Tibial nerve (tissue), 4 donors: ENCODE data around the gene EEF2. TPM values are rescaled to one million over a fixed set of nuclear protein-coding genes. Genes with fewer than 3 reads are reported as not detected.
"Not testable (repeated sequence)": the region's sequence is repeated elsewhere in the genome, so short reads cannot be mapped to it uniquely, and the experiment has no call there.

Experiments
- DNase-seq, 2 donors: peaks; one replicate each; pipeline ENCODE4 v3.0.0-alpha.2; 2019; ENCODE audit warnings: low spot score in 2 of 2
- H3K27ac ChIP-seq, 4 donors: fragments of 200-600 bp; sonication (generic) in 3 of 4; one replicate each; pipeline ENCODE4 v1.5.1; 2017 to 2019; ENCODE audit warnings: mild to moderate bottlenecking in 1 of 4
- H3K27me3 ChIP-seq, 2 donors: fragments of 200-600 bp; sonication (generic) in 1 of 2; one replicate each; pipeline versions ENCODE4 v1.5.1 to v1.6.0; 2017 to 2019
- H3K36me3 ChIP-seq, 3 donors: fragments of 200-600 bp; sonication (generic); one replicate each; pipeline ENCODE4 v1.5.1; 2018 to 2019
- H3K4me1 ChIP-seq, 4 donors: fragments of 200-600 bp; sonication (generic) in 3 of 4; one replicate each; pipeline ENCODE4 v1.5.1; 2017 to 2019
- H3K4me3 ChIP-seq, 4 donors: fragments of 200-600 bp; sonication (generic) in 3 of 4; one replicate each; pipeline ENCODE4 v1.5.1; 2017 to 2019; ENCODE audit warnings: mild to moderate bottlenecking in 1 of 4, moderate library complexity in 1 of 4
- H3K9me3 ChIP-seq, 4 donors: fragments of 200-600 bp; sonication (generic) in 3 of 4; one replicate each; pipeline ENCODE4 v1.5.1; 2017 to 2019
- CTCF ChIP-seq, 5 experiments: fragments of 200-600 bp in 3 of 5; fragments of 450-650 bp in 2 of 5; sonication (generic) in 3 of 5; IDR thresholded peaks; one replicate each; pipeline ENCODE4 v1.5.1; 2016 to 2019; ENCODE audit warnings: antibody characterized with exemption in 5 of 5, mild to moderate bottlenecking in 3 of 5, moderate library complexity in 2 of 5
- EP300 ChIP-seq, 2 donors: sonication (generic); formaldehyde crosslinking; IDR thresholded peaks; one replicate each; pipeline ENCODE4 v1.6.1; 2017; ENCODE audit warnings: antibody characterized with exemption in 2 of 2, mild to moderate bottlenecking in 1 of 2
- POLR2A ChIP-seq, 2 donors: fragments of 450-650 bp; IDR thresholded peaks; one replicate each; pipeline ENCODE4 v1.6.1; 2017; ENCODE audit warnings: antibody characterized with exemption in 2 of 2, mild to moderate bottlenecking in 2 of 2, moderate library complexity in 2 of 2
- WGBS, 2 donors: methylation state at CpG; one replicate each; pipeline ENCODE4 v1.1.5; 2018; 5-methylcytosine and 5-hydroxymethylcytosine counted together
- total RNA-seq, 4 donors: library from RNA; depleted of rRNA; stranded (reverse); fragments of >200 nt; gene quantifications; one replicate each; pipeline ENCODE4 v1.1.0, GENCODE V29; 2016

The EEF2 gene
- total RNA-seq, 4 donors from 2014 or later, result 1,233 to 1,650 (median 1,549) TPM

DNA sequence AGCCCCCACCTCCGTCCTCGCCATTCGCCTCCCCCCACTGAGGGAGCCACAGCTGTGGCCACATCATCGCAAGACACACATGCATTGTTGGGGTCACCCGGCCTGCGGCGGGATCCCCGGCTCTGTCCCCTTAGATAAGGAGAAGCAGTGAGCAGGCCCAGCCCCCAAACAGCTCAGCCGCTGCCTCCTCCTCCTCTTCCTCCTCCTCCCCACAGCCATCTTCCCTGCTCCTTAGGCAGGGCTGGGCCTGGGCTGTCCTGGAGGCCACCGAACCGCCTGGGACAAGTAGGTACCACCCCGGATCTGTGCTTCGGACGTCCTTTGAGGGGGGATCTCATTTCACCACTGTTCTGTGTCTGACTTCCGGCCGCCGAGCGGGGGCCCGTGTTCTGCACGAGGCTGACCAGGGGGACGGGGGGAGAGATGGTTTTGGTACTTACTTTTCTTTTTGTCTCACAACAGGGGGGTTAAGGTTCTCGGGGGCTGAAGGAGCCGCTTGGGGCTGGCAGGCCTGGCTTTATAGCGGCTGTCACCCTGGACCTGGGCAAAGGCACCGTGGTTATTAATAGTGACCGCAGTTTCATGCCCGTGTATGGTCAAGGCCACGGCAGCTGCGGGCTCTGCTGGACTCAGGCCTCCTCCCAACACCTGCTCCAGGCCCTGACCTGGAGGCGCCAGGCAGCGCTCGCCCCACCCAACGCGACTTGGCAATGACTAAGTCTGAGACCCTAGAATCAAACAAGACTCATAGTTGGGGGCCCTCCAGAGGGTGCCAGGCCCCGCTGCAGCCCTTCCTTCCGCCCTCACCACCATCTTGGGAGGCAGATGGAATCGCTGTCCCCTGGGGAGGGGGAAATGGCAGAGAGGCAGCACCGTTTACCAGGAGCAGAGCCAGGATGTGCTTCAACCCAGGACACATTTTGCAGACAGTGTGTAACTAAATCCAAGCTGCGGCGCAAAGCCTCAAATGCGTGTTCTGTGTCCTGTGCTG is 34.1 kb downstream of the EEF2 start:
- Histone ChIP-seq H3K27me3 (no peaks in the 10 kb centered on the region), H3K27ac (peak overlapping the region in 1 of 4 donors; percentile 3), H3K9me3 (no peaks in the 10 kb centered on the region), H3K4me1 (peaks cover 0 to 21% (median 0%) of the 10 kb centered on the region in 4 donors), H3K4me3 (peak overlapping the region in 1 of 4 donors; percentile 1), H3K36me3 (peaks cover 0 to 9% (median 0%) of the 10 kb centered on the region in 3 donors)
- DNase-seq, result no peak
- TF ChIP-seq POLR2A (IDR thresholded peaks at IDR 0.05) (no peak), EP300 (IDR thresholded peaks at IDR 0.05) (no peak), CTCF (IDR thresholded peaks at IDR 0.05) (no peak)
- 37 to 47% methylated on average over 35 to 41 of the region's 41 CpGs for WGBS, 2 donors

DNA sequence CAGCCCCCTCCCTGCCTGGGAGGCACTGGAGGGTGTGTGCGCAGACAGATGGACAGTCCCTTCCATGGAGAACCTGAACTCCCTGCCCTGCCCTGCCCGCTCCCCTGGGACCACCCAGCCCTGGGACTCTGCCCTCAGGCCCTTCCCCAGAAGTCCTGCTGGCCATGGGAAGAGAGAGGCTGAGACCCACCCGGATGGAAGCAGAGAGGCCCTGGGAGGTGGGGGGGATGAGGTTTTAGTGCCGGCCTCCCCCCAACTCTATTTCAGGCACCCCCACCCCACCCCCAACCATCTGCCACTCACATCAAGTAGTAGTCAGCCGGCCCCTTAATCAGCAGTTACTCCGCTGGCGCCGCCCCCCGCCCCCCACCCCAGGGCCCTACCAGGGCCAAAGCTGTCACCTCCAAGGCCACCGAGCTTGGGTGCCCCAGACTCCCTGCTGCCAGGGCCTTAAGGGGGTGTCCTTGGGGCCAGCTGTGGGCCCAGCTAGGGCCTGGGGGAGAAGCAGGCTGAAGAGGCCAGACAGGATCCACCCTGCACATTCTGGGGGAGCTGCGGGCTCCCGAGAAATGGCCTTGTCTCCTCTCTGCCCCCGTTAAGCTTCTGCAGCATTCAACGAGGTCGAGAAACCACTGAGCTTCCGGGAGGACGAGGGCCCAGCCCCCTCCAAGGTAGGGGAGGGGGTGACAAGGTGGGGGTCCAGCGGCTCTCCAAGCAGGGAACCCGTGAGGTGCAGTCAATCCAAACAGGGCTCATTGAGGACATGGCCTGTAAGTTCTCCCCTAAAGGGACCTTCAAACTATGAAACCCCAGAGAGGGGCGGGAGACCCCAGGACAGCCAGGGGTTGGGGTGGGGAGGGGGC is 35.0 kb downstream of the EEF2 start:
- H3K27ac ChIP-seq, result no peak overlapping the region
- DNase-seq, result no peak
- peaks cover 0 to 21% (median 0%) of the 10 kb centered on the region in 4 donors for H3K4me1 ChIP-seq
- no peaks in the 10 kb centered on the region for H3K9me3 ChIP-seq
- no peaks in the 10 kb centered on the region for H3K36me3 ChIP-seq
- no peak for TF ChIP-seq POLR2A (IDR thresholded peaks at IDR 0.05)
- no peak overlapping the region for H3K4me3 ChIP-seq
- 42 to 57% methylated on average over 15 to 20 of the region's 20 CpGs for WGBS, 2 donors
- no peaks in the 10 kb centered on the region for H3K27me3 ChIP-seq

GRCh38 chr19:3949294-3949693 is 36.0 kb downstream of the EEF2 start:
- no peaks in the 10 kb centered on the region for H3K36me3 ChIP-seq
- no peak overlapping the region for H3K4me3 ChIP-seq
- DNase-seq, result no peak
- TF ChIP-seq EP300 (IDR thresholded peaks at IDR 0.05), result no peak
- no peak for TF ChIP-seq POLR2A (IDR thresholded peaks at IDR 0.05)
- TF ChIP-seq CTCF (IDR thresholded peaks at IDR 0.05), result no peak
- WGBS, 2 donors, result 74 to 76% methylated on average over 8 to 11 of the region's 11 CpGs
- H3K9me3 ChIP-seq, result no peaks in the 10 kb centered on the region
- H3K27ac ChIP-seq, result no peak overlapping the region
- H3K4me1 ChIP-seq, result peaks cover 0 to 21% (median 0%) of the 10 kb centered on the region in 4 donors
- no peaks in the 10 kb centered on the region for H3K27me3 ChIP-seq

DNA sequence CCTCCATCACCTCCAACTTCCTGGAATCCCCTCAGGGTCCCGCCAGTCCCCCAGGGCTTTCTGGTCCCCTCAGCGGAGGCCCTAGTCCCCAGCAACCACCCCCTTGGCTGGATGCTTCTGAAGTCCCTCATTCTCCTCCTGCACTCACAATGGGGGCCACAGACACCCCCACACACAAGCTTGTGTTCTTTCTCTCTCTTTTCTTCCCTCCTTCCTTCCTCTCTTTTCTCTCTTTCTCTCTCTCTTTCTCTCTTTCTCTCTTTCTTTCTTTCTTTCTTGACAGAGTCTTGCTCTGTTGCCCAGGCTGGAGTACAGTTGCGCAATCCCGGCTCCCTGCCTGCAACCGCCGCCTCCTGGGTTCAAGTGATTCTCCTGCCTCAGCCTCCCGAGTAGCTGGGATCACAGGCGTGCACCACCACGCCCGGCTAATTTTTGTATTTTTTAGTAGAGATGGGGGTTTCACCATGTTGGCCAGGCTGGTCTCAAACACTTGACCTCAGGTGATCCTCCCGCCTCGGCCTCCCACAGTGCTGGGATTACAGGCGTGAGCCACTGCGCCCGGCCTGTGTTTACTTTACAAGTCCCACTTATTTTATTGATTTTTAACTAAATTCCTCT is 37.8 kb downstream of the EEF2 start:
- H3K27me3 ChIP-seq, H3K4me3 ChIP-seq, H3K9me3 ChIP-seq, H3K36me3 ChIP-seq, DNase-seq, H3K27ac ChIP-seq: not testable (repeated sequence)
- 86 to 89% methylated on average over 15 of the region's 15 CpGs for WGBS, 2 donors
- peaks cover 0 to 15% (median 0%) of the 10 kb centered on the region in 4 donors for H3K4me1 ChIP-seq

DNA sequence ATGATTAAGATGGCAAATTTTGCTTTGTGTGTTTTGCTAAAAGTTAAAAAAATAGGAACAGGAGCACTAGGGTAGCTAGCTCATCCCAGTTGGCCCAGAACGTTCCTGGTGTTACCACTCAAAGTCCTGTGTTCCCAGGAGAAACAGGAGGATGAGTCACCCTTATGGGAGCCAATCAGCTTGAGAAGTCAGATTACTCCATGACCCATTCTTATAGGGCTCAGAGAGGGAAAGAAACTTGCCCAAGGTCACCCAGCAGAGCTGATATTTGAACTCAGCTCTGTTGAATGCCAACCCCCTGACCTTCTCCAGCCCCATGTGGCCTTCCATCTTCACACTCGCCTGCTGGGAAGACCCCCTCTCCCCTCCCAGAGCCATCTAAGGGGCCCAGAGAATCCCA is 39.4 kb downstream of the EEF2 start:
- no peaks in the 10 kb centered on the region for H3K9me3 ChIP-seq
- H3K4me3 ChIP-seq, result no peak overlapping the region
- H3K36me3 ChIP-seq, result no peaks in the 10 kb centered on the region
- TF ChIP-seq CTCF (IDR thresholded peaks at IDR 0.05) (no peak), POLR2A (IDR thresholded peaks at IDR 0.05) (no peak), EP300 (IDR thresholded peaks at IDR 0.05) (no peak)
- H3K4me1 ChIP-seq, result peaks cover 0 to 8% (median 0%) of the 10 kb centered on the region in 4 donors
- no peak overlapping the region for H3K27ac ChIP-seq
- WGBS, 2 donors, result 42 to 54% methylated on average over 2 of the region's 2 CpGs
- DNase-seq, result no peak
- H3K27me3 ChIP-seq, result no peaks in the 10 kb centered on the region
